ENCODE data around the gene NEK8. TPM values are rescaled to one million over a fixed set of nuclear protein-coding genes. Genes with fewer than 3 reads are reported as not detected.

The NEK8 gene
- polyA plus RNA-seq, 3 donors, result 2.7 to 9.6 (median 3.1) TPM

DNA sequence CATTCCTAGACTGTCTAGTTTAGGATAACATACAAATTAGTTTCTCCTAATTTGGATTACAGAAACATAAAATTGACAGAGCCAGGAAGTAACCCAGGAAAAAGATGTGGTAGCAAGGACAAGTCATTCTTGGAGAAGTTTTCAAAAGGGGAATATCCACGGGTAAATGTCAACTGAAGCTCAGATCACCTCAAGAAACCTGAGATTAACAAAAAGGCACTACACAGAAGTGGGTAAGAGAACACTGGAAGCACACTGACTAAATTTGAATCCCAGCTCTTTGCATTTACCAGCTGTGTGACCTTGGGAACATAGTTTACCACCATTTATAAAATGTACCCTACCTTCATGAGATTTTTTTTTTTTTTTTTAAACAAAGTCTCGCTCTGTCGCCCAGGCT, 54.6 kb downstream of the NEK8 start:
- H3K9ac ChIP-seq (ENCODE audit: insufficient read depth, low read length, poor library complexity, severe bottlenecking), result no peak overlapping the region
- H3K4me3 ChIP-seq (replicated peaks in 1 of 3; ENCODE audit: low read depth in 2 of 3, low read length in 3 of 3), result no peak overlapping the region
- H2AFZ ChIP-seq (ENCODE audit: insufficient read depth, low read depth, low read length, poor library complexity, severe bottlenecking), result no peak overlapping the region
- peaks cover 5 to 17% of the 10 kb centered on the region in 2 donors for H3K36me3 Mint-ChIP-seq
- peaks cover 3% of the 10 kb centered on the region for H3K4me1 Mint-ChIP-seq
- H3K27ac Mint-ChIP-seq, result no peak overlapping the region
- no peaks in the 10 kb centered on the region for H3K9me3 ChIP-seq (replicated peaks in 1 of 2; ENCODE audit: control insufficient read depth in 1 of 2, insufficient read depth in 1 of 2, low read length in 2 of 2)
- WGBS (ENCODE audit: insufficient coverage), result 94% methylated on average over 2 of the region's 3 CpGs
- no peak overlapping the region for H3K4me3 Mint-ChIP-seq
- TF ChIP-seq, protein P1, sequence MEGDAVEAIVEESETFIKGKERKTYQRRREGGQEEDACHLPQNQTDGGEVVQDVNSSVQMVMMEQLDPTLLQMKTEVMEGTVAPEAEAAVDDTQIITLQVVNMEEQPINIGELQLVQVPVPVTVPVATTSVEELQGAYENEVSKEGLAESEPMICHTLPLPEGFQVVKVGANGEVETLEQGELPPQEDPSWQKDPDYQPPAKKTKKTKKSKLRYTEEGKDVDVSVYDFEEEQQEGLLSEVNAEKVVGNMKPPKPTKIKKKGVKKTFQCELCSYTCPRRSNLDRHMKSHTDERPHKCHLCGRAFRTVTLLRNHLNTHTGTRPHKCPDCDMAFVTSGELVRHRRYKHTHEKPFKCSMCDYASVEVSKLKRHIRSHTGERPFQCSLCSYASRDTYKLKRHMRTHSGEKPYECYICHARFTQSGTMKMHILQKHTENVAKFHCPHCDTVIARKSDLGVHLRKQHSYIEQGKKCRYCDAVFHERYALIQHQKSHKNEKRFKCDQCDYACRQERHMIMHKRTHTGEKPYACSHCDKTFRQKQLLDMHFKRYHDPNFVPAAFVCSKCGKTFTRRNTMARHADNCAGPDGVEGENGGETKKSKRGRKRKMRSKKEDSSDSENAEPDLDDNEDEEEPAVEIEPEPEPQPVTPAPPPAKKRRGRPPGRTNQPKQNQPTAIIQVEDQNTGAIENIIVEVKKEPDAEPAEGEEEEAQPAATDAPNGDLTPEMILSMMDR (IDR thresholded peaks at IDR 0.05), result no peak
- peaks cover 0 to 7% of the 10 kb centered on the region in 2 donors for H3K36me3 ChIP-seq (replicated peaks in 1 of 2; ENCODE audit: control insufficient read depth in 1 of 2, insufficient read depth in 2 of 2, low read length in 2 of 2)
- no peak overlapping the region for H3K27ac ChIP-seq (ENCODE audit: low read depth in 1 of 2, low read length in 2 of 2)
- H3K4me2 ChIP-seq (replicated peaks; ENCODE audit: extremely low read depth, low read length, poor library complexity, severe bottlenecking), result no peak overlapping the region
- H3K4me1 ChIP-seq (ENCODE audit: control insufficient read depth in 1 of 2, insufficient read depth in 2 of 2, low read length in 2 of 2), result no peaks in the 10 kb centered on the region
- peaks cover 0 to 5% (median 0%) of the 10 kb centered on the region in 7 donors for H3K9me3 Mint-ChIP-seq
- no peaks in the 10 kb centered on the region for H3K27me3 ChIP-seq (ENCODE audit: control insufficient read depth in 2 of 2, insufficient read depth in 2 of 2, low read length in 2 of 2)
- H4K20me1 ChIP-seq (ENCODE audit: insufficient read depth, low read length), result no peaks in the 10 kb centered on the region
- intact Hi-C loops (cut with micrococcal nuclease), result no loop called here
- H3K79me2 ChIP-seq (ENCODE audit: insufficient read depth, low read length), result no peaks in the 10 kb centered on the region
- peaks cover 0 to 2% (median 0%) of the 10 kb centered on the region in 3 donors for H3K27me3 Mint-ChIP-seq (ENCODE audit: low read depth in 3 of 3)
- DNase-seq, result no peak

DNA sequence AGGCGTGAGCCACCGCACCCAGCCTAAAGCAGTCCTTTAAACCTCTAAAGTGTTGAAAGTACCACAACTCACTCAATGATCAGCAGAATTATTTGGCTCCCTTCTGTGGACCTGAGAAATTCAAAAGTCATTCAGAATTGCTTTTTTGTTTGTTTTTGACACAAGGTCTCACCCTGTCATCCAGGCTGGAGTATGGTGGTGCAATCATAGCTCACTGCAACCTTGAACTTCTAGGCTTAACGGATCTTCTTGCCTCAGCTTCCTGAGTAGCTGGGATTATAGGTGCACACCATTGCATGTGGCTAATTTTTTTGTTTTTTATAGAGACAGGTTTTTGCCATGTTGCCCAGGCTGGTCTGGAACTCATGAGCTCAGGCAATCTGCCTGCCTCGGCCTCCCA, 59.5 kb downstream of the NEK8 start:
- Histone ChIP-seq H2AFZ (ENCODE audit: insufficient read depth, low read depth, low read length, poor library complexity, severe bottlenecking) (no peak overlapping the region), H3K4me1 (ENCODE audit: control insufficient read depth in 1 of 2, insufficient read depth in 2 of 2, low read length in 2 of 2) (no peaks in the 10 kb centered on the region), H3K36me3 (replicated peaks in 1 of 2; ENCODE audit: control insufficient read depth in 1 of 2, insufficient read depth in 2 of 2, low read length in 2 of 2) (peaks cover 0 to 5% of the 10 kb centered on the region in 2 donors), H4K20me1 (ENCODE audit: insufficient read depth, low read length) (peaks cover 4% of the 10 kb centered on the region), H3K4me2 (replicated peaks; ENCODE audit: extremely low read depth, low read length, poor library complexity, severe bottlenecking) (no peak overlapping the region), H3K79me2 (ENCODE audit: insufficient read depth, low read length) (no peaks in the 10 kb centered on the region), H3K27me3 (ENCODE audit: control insufficient read depth in 2 of 2, insufficient read depth in 2 of 2, low read length in 2 of 2) (no peaks in the 10 kb centered on the region), H3K27ac (ENCODE audit: low read depth in 1 of 2, low read length in 2 of 2) (no peak overlapping the region), H3K9me3 (replicated peaks in 1 of 2; ENCODE audit: control insufficient read depth in 1 of 2, insufficient read depth in 1 of 2, low read length in 2 of 2) (no peaks in the 10 kb centered on the region), H3K9ac (ENCODE audit: insufficient read depth, low read length, poor library complexity, severe bottlenecking) (no peak overlapping the region), H3K4me3 (replicated peaks in 1 of 3; ENCODE audit: low read depth in 2 of 3, low read length in 3 of 3) (no peak overlapping the region)
- H3K27me3 Mint-ChIP-seq (ENCODE audit: low read depth in 3 of 3), result peaks cover 0 to 2% (median 0%) of the 10 kb centered on the region in 3 donors
- peaks cover 3% of the 10 kb centered on the region for H3K4me1 Mint-ChIP-seq
- intact Hi-C loops (cut with micrococcal nuclease), result no loop called here
- 93% methylated on average over 2 of the region's 4 CpGs for WGBS (ENCODE audit: insufficient coverage)
- H3K27ac Mint-ChIP-seq, result peak overlapping the region in 2 of 7 donors; percentile 8 to 25
- no peaks in the 10 kb centered on the region for H3K9me3 Mint-ChIP-seq
- H3K4me3 Mint-ChIP-seq, result no peak overlapping the region
- H3K36me3 Mint-ChIP-seq, result peaks cover 6 to 9% of the 10 kb centered on the region in 2 donors
- no peak for DNase-seq
- TF ChIP-seq, protein P1 (IDR thresholded peaks at IDR 0.05), result no peak

Small RNA genes lying within 50 kb of the gene (small RNA-seq; reads per million reads assigned to genes)
- not detected for gene SNORD42A (ENCODE audit: insufficient read length, low read depth)
- 1.2 reads per million for gene SNORD42B (ENCODE audit: insufficient read length, low read depth)
- gene SNORD4A (ENCODE audit: insufficient read length, low read depth), result not detected
- gene SNORD4B (ENCODE audit: insufficient read length, low read depth), result not detected

Other genes starting within 250 kb of the NEK8 start
- not detected for gene FOXN1, start 222.4 kb upstream of the NEK8 start, polyA plus RNA-seq
- 100 to 1,000 TPM in 1 of 3 donors, 10 to 100 TPM in 2; 77.5 to 189 (median 80.2) TPM for gene UNC119, start 176.2 kb upstream of the NEK8 start, polyA plus RNA-seq
- 10 to 100 TPM; 59.4 to 87.5 (median 84.9) TPM for gene PIGS, start 157.3 kb upstream of the NEK8 start, polyA plus RNA-seq
- 10 to 100 TPM in 1 of 3 donors, 1 to 10 TPM in 2; 7.1 to 10.6 (median 9.8) TPM for gene ALDOC, start 151.9 kb upstream of the NEK8 start, polyA plus RNA-seq
- 1 to 10 TPM in 1 of 3 donors, not detected in 2; 7.7 TPM for gene SPAG5, start 129.8 kb upstream of the NEK8 start, polyA plus RNA-seq
- gene RSKR, start 114.6 kb upstream of the NEK8 start, polyA plus RNA-seq, result 10 to 100 TPM in 1 of 3 donors, not detected in 2; 33.2 TPM
- 10 to 100 TPM; 46.8 to 69.2 (median 53.2) TPM for gene BLTP2, start 83.6 kb upstream of the NEK8 start, polyA plus RNA-seq
- 100 to 1,000 TPM in 1 of 3 donors, 10 to 100 TPM in 2; 52.9 to 103 (median 84.5) TPM for gene SDF2, start 66.9 kb upstream of the NEK8 start, polyA plus RNA-seq
- 10 to 100 TPM in 1 of 3 donors, 1 to 10 TPM in 2; 3.8 to 33.9 (median 7.8) TPM for gene SUPT6H, start 66.6 kb upstream of the NEK8 start, polyA plus RNA-seq
- gene PROCA1, start 16.9 kb upstream of the NEK8 start, polyA plus RNA-seq, result 1 to 10 TPM in 1 of 3 donors, under 1 TPM in 2; 0.31 to 8.9 (median 0.78) TPM
- gene RAB34, start 10.9 kb upstream of the NEK8 start, polyA plus RNA-seq, result 10 to 100 TPM; 66.7 to 93.3 (median 79.1) TPM
- gene RPL23A, start 8.8 kb upstream of the NEK8 start, polyA plus RNA-seq, result 1,000 to 10,000 TPM in 2 of 3 donors, 100 to 1,000 TPM in 1; 542 to 1,304 (median 1,152) TPM
- under 1 TPM in 1 of 3 donors, not detected in 2; 0.79 TPM for gene TLCD1, start 2.6 kb upstream of the NEK8 start, polyA plus RNA-seq
- gene TRAF4, start 15.2 kb downstream of the NEK8 start, polyA plus RNA-seq, result 10 to 100 TPM in 1 of 3 donors, 1 to 10 TPM in 1, under 1 TPM in 1; 0.33 to 38.0 (median 1.0) TPM
- gene FAM222B, start 114.0 kb downstream of the NEK8 start, polyA plus RNA-seq, result 1 to 10 TPM; 1.5 to 8.6 (median 1.9) TPM
- gene ERAL1, start 126.2 kb downstream of the NEK8 start, polyA plus RNA-seq, result 10 to 100 TPM; 27.7 to 34.5 (median 33.8) TPM
- gene FLOT2, start 168.9 kb downstream of the NEK8 start, polyA plus RNA-seq, result 100 to 1,000 TPM; 138 to 271 (median 244) TPM
- gene DHRS13, start 174.3 kb downstream of the NEK8 start, polyA plus RNA-seq, result 1 to 10 TPM; 3.7 to 4.5 (median 3.8) TPM
- 10 to 100 TPM in 1 of 3 donors, 1 to 10 TPM in 2; 1.4 to 62.5 (median 2.5) TPM for gene PHF12, start 222.7 kb downstream of the NEK8 start, polyA plus RNA-seq